Stomach (tissue), 4 donors: ENCODE results near the gene GLRA3.

Experiments used
- POLR2A ChIP-seq, 4 donors: fragments of 450-650 bp; IDR thresholded peaks; one replicate each; pipeline ENCODE4 v1.6.1; 2016; ENCODE audit warnings: antibody characterized with exemption in 4 of 4, control low read depth in 2 of 4, mild to moderate bottlenecking in 1 of 4, moderate library complexity in 1 of 4
- TF ChIP-seq, protein P1 (sequence below), 7 experiments: fragments of 450-650 bp in 4 of 7; fragments of 200-600 bp in 3 of 7; sonication (generic) in 3 of 7; IDR thresholded peaks; one replicate each; pipeline ENCODE4 v1.5.1; 2016 to 2019; ENCODE audit warnings: antibody characterized with exemption in 7 of 7, control low read depth in 2 of 7, mild to moderate bottlenecking in 1 of 7

DNA sequence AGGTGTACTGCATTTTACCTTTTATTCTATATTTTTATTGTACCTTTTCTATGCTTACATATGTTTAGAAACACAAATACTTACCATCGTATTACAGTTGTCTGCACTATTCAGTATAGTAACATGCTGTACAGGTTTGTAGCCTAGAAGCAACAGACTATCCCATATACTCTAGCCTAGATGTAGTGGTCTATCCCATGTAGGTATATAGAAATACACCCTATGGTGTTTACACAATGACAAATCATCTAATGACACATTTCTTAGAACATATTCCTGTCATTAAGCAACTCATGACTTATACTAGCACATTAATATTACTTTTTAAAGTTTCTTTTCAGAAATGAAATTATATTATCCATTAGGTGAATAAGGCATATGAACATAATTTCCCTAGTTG lies 195.6 kb downstream of the GLRA3 start:
- no peak for TF ChIP-seq POLR2A (IDR thresholded peaks at IDR 0.05)
- TF ChIP-seq, protein P1, sequence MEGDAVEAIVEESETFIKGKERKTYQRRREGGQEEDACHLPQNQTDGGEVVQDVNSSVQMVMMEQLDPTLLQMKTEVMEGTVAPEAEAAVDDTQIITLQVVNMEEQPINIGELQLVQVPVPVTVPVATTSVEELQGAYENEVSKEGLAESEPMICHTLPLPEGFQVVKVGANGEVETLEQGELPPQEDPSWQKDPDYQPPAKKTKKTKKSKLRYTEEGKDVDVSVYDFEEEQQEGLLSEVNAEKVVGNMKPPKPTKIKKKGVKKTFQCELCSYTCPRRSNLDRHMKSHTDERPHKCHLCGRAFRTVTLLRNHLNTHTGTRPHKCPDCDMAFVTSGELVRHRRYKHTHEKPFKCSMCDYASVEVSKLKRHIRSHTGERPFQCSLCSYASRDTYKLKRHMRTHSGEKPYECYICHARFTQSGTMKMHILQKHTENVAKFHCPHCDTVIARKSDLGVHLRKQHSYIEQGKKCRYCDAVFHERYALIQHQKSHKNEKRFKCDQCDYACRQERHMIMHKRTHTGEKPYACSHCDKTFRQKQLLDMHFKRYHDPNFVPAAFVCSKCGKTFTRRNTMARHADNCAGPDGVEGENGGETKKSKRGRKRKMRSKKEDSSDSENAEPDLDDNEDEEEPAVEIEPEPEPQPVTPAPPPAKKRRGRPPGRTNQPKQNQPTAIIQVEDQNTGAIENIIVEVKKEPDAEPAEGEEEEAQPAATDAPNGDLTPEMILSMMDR (IDR thresholded peaks at IDR 0.05) = no peak
